Astrocyte (in vitro differentiated cells and primary cell): ENCODE results near the gene FXYD5. TPM values are rescaled to one million over a fixed set of nuclear protein-coding genes. Genes with fewer than 3 reads are reported as not detected.

Experiments
- DNase-seq: peaks from one replicate; pipeline ENCODE4 v3.0.0-alpha.2; 2010; ENCODE audit warnings: low read depth
- FAIRE-seq: peaks from 2 replicates; lab custom pipeline; 2011; peaks lifted over from hg19 to GRCh38; lab: Jason Lieb, UNC
- H2AFZ ChIP-seq: 2 replicates; pipeline ENCODE4 v1.6.0; 2012; ENCODE audit warnings: low read depth, low read length, inconsistent platforms
- H3K27ac ChIP-seq: 2 replicates; pipeline ENCODE4 v1.5.1; 2011; ENCODE audit warnings: low read depth, low read length, inconsistent platforms
- H3K27me3 ChIP-seq: 2 replicates; pipeline ENCODE4 v1.6.0; 2011; ENCODE audit warnings: low read length, inconsistent platforms; ENCODE audit not compliant: insufficient read depth
- H3K36me3 ChIP-seq: 2 replicates; pipeline ENCODE4 v1.5.1; 2011; ENCODE audit warnings: low read length, inconsistent platforms; ENCODE audit not compliant: insufficient read depth
- H3K4me1 ChIP-seq: 2 replicates; pipeline ENCODE4 v1.5.1; 2011; ENCODE audit warnings: low read length, inconsistent platforms; ENCODE audit not compliant: insufficient read depth
- H3K4me2 ChIP-seq: 2 replicates; pipeline ENCODE4 v1.6.0; 2012; ENCODE audit warnings: low read length, inconsistent platforms
- H3K4me3 ChIP-seq: 2 replicates; pipeline ENCODE4 v1.5.1; 2011; ENCODE audit warnings: low read depth, mild to moderate bottlenecking, low read length, inconsistent platforms; ENCODE audit not compliant: insufficient read depth
- H3K79me2 ChIP-seq: 2 replicates; pipeline ENCODE4 v1.6.0; 2012; ENCODE audit warnings: mild to moderate bottlenecking, low read length, inconsistent platforms; ENCODE audit not compliant: insufficient read depth
- H3K9ac ChIP-seq: 2 replicates; pipeline ENCODE4 v1.6.0; 2012; ENCODE audit warnings: mild to moderate bottlenecking, low read length, inconsistent platforms
- H3K9me3 ChIP-seq: 2 replicates; pipeline ENCODE4 v1.5.1; 2012; ENCODE audit warnings: low read depth, mild to moderate bottlenecking, low read length, inconsistent platforms; ENCODE audit not compliant: insufficient read depth
- H4K20me1 ChIP-seq: 2 replicates; pipeline ENCODE4 v1.6.0; 2012; ENCODE audit warnings: low read length, inconsistent platforms; ENCODE audit not compliant: insufficient read depth
- H3K27ac Mint-ChIP-seq: one replicate; pipeline ENCODE4 v1.8.0; 2021; ENCODE audit warnings: mild to moderate bottlenecking, mixed read lengths; ENCODE audit not compliant: unreplicated experiment
- H3K27me3 Mint-ChIP-seq: one replicate; pipeline ENCODE4 v1.8.0; 2021; ENCODE audit warnings: low read depth, mixed read lengths; ENCODE audit not compliant: unreplicated experiment
- H3K36me3 Mint-ChIP-seq: one replicate; pipeline ENCODE4 v1.8.0; 2021; ENCODE audit warnings: low read depth, mixed read lengths; ENCODE audit not compliant: unreplicated experiment
- H3K4me1 Mint-ChIP-seq: one replicate; pipeline ENCODE4 v1.8.0; 2021; ENCODE audit warnings: low read depth, mixed read lengths; ENCODE audit not compliant: unreplicated experiment
- H3K4me3 Mint-ChIP-seq: one replicate; pipeline ENCODE4 v1.8.0; 2021; ENCODE audit warnings: mild to moderate bottlenecking, moderate library complexity, mixed read lengths; ENCODE audit not compliant: unreplicated experiment
- H3K9me3 Mint-ChIP-seq: one replicate; pipeline ENCODE4 v1.8.0; 2021; ENCODE audit warnings: mild to moderate bottlenecking, mixed read lengths; ENCODE audit not compliant: unreplicated experiment
- EZH2 ChIP-seq: IDR thresholded peaks from 2 replicates; pipeline ENCODE4 v1.6.1; 2012; ENCODE audit warnings: mild to moderate bottlenecking, low read length, inconsistent platforms; ENCODE audit not compliant: insufficient read depth
- total RNA-seq: library from RNA; stranded (reverse); gene quantifications from 2 replicates; pipeline ENCODE4 v1.2.1, GENCODE V29; 2021
- TF ChIP-seq, protein P1 (sequence below): IDR thresholded peaks from 2 replicates; pipeline ENCODE4 v1.5.1; 2011; ENCODE audit warnings: low read depth, mild to moderate bottlenecking, inconsistent platforms, low read length, moderate library complexity; ENCODE audit not compliant: insufficient read depth

Gene FXYD5
- total RNA-seq, 1 donor from 2014 or later, result 108 TPM

- FAIRE-seq (no peak), DNase-seq (no peak)
- Histone ChIP-seq H2AFZ (no peak overlapping the region), H3K4me2 (no peak overlapping the region), H3K4me3 (no peak overlapping the region), H3K36me3 (no peaks in the 10 kb centered on the region), H3K4me1 (no peaks in the 10 kb centered on the region), H3K79me2 (no peaks in the 10 kb centered on the region), H3K9ac (no peak overlapping the region), H4K20me1 (peaks cover 4% of the 10 kb centered on the region), H3K27ac (no peak overlapping the region), H3K27me3 (peaks cover 27% of the 10 kb centered on the region), H3K9me3 (no peaks in the 10 kb centered on the region)
- Mint-ChIP-seq H3K4me1 (peaks cover 11% of the 10 kb centered on the region), H3K36me3 (no peaks in the 10 kb centered on the region), H3K4me3 (no peak overlapping the region), H3K27ac (no peak overlapping the region), H3K9me3 (no peaks in the 10 kb centered on the region), H3K27me3 (peaks cover 24% of the 10 kb centered on the region)
- no peak for TF ChIP-seq EZH2
- TF ChIP-seq, protein P1, sequence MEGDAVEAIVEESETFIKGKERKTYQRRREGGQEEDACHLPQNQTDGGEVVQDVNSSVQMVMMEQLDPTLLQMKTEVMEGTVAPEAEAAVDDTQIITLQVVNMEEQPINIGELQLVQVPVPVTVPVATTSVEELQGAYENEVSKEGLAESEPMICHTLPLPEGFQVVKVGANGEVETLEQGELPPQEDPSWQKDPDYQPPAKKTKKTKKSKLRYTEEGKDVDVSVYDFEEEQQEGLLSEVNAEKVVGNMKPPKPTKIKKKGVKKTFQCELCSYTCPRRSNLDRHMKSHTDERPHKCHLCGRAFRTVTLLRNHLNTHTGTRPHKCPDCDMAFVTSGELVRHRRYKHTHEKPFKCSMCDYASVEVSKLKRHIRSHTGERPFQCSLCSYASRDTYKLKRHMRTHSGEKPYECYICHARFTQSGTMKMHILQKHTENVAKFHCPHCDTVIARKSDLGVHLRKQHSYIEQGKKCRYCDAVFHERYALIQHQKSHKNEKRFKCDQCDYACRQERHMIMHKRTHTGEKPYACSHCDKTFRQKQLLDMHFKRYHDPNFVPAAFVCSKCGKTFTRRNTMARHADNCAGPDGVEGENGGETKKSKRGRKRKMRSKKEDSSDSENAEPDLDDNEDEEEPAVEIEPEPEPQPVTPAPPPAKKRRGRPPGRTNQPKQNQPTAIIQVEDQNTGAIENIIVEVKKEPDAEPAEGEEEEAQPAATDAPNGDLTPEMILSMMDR, result no peak
Observed at GRCh38 chr19:35144600-35145436, 9.7 kb upstream of the FXYD5 start.

DNA sequence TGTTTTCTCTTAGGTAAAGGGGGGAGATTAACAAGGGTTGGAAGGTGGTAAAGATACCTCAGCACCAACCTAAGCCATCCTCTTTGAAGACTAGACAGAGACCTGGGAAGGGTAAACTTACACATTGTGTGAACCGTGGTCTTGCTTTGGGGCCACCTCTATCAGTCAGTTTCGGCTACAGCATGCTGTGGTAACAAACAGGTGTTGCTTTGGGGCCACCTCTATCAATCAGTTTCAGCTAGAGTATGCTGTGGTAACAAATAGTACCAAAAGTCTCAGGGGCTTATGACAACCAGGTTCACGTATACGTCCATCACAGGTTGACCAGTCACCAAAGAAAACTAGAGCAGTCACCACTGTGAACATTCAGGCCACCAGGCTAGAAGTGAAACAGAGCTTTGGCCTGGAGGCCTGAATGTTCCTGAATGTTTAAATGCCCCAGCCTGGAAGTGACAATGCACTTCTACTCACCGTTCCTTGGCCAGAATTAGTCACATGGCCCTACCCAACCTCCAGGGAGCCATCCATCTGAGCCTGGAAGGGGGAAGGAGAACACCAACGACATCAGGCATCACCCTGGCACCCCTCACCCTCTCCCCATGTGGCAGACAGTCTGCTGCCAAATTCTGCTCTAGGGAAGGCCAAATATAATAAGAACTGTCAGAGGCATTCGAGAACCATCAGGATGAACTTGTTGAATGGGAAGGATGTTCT, 7.6 kb upstream of the FXYD5 start:
- Histone ChIP-seq H3K4me3 (no peak overlapping the region), H3K79me2 (no peaks in the 10 kb centered on the region), H3K4me1 (no peaks in the 10 kb centered on the region), H4K20me1 (peaks cover 4% of the 10 kb centered on the region), H2AFZ (no peak overlapping the region), H3K9ac (no peak overlapping the region), H3K36me3 (no peaks in the 10 kb centered on the region), H3K9me3 (no peaks in the 10 kb centered on the region), H3K27me3 (peaks cover 22% of the 10 kb centered on the region), H3K4me2 (no peak overlapping the region), H3K27ac (no peak overlapping the region)
- H3K4me3 Mint-ChIP-seq, result peak overlapping the region; percentile 18
- FAIRE-seq (no peak), DNase-seq (no peak)
- no peak overlapping the region for H3K27ac Mint-ChIP-seq
- H3K4me1 Mint-ChIP-seq, result peaks cover 8% of the 10 kb centered on the region
- no peaks in the 10 kb centered on the region for H3K9me3 Mint-ChIP-seq
- TF ChIP-seq EZH2, result no peak
- TF ChIP-seq, protein P1, result no peak
- H3K36me3 Mint-ChIP-seq, result no peaks in the 10 kb centered on the region
- H3K27me3 Mint-ChIP-seq, result peaks cover 30% of the 10 kb centered on the region
